Stimulated activated CD4-positive, alpha-beta T cell treated with anti-CD3 and anti-CD28 coated beads, Interleukin-1b, Interleukin-23, amount 100 ng/mL, for 24 hours (primary cell): Measurements from ENCODE around the gene COMMD3.

Source experiments
- DNase-seq, 4 experiments: peaks; one replicate each; pipeline ENCODE4 v3.0.0-alpha.2; 2020; ENCODE audit warnings: low read depth in 4 of 4, low spot score in 1 of 4

Gene COMMD3

DNA sequence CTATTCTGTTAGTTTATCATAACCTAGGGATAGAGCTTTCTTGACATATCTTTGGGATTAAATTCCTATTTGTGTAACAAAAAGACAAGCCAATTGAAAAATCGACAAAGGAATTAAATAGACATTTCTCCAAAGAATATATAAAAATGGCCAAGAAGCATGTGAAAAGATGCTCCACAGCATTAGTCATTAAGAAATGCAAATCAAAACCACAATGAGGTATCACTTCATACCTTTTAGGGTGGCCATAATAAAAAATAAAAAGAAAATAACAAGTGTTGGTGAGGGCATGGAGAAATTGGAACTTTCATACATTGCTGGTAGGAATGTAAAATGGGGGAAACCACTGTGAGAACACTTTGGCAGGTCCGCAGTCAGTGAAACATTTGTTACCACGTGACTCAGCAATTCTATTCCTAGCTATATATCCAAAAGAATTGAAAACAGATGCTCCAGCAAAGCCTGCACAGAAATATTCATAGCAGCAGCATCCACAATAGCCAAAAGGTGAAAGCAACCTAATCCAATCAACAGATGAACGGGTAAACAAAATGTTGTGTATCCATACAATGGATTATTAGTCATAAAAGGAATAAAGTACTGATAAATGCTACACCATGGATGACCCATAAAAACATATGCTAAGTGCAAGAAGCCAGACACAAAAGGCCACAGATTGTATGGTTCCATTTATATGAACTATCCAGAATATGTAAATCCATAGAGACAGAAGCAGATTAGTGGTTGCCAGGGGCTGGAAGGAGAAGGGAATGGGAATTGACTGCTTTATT is 49.7 kb downstream of the COMMD3 start:
- DNase-seq: no peak

- no peak for DNase-seq
Observed at GRCh38 chr10:22366435-22366703, 50.2 kb downstream of the COMMD3 start.

DNA sequence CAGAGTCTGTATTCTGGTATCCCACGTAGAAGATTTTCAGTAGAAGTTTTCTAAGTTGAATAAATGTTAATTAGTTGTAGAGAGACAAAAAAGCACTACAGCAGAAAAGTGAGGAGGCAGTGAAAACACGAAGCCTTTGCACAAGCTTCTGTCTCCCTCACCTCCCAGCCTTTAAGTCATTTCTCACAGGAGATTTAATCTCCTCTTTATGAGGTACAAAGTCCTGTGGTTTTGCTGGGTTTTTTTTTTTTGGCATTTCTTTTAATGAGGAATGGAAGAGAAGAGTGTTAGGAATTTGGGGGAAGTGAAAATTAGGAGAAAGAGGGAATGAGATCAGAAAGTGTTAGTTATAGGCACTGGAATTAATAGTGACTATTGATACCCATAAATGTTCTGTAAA is 50.6 kb downstream of the COMMD3 start:
- no peak for DNase-seq

DNA sequence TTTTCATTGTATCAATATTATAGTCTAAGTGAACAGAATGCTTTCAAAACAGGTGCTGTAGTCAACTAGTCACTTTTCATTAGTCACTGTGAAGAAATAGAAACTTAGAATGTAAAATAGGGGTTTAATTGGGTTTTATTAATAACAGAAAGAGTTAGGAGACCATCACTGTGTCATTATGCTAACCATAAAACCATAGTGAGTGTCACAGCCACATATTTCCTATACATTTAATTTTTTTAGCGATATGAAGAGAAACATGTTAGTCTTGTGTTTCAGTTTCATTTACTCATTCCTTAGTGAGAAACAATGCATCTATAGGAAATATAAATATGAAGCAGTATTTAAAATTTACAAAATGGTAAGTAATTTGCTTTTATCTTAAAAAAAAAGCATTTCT is 51.3 kb downstream of the COMMD3 start:
- DNase-seq: no peak

- DNase-seq: no peak
Observed at GRCh38 chr10:22368402-22368801, 52.2 kb downstream of the COMMD3 start.

DNA sequence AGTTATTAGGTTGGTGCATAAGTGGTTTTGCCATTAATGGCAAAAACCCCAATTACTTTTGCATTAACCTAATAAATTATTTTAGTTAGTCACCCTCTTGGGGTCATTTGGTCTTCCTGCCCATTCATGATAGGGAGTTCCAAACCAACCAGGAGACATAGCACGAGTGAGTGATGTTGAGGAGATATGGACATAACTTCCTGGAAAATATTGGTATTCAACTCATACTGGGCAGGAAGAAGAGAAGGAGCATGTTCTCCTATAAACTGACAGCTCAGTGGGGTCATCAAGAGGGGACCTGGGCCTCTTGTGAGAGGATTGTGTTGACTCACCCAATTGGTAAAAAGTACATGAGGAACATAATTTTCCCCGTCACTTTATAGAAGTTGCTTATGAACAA is 52.8 kb downstream of the COMMD3 start:
- DNase-seq: no peak

GRCh38 chr10:22369434-22370072 is 53.4 kb downstream of the COMMD3 start:
- no peak for DNase-seq
